Measurements from ENCODE around the gene ETV6. TPM values are rescaled to one million over a fixed set of nuclear protein-coding genes. Genes with fewer than 3 reads are reported as not detected.

The ETV6 gene
- total RNA-seq, 6 experiments from 2014 or later, result 7.2 to 28.3 (median 11.0) TPM

- DNase-seq, result no peak
- ATAC-seq, result peak in 1 of 4 donors; percentile 5
- no peaks in the 10 kb centered on the region for H3K9me3 ChIP-seq
- H3K36me3 ChIP-seq, result no peaks in the 10 kb centered on the region
- TF ChIP-seq POLR2A (IDR thresholded peaks at IDR 0.05) (no peak), CTCF (IDR thresholded peaks at IDR 0.05) (no peak)
- H3K27ac ChIP-seq, result peak overlapping the region in 1 of 3 donors; percentile 23
- WGBS (ENCODE audit: insufficient coverage, low coverage, low lambda C conversion rate, missing lambda C conversion rate), result 62% methylated on average over 9 of the region's 9 CpGs
- peaks cover 0 to 52% (median 3%) of the 10 kb centered on the region in 4 donors for H3K4me1 ChIP-seq
- no peaks in the 10 kb centered on the region for H3K27me3 ChIP-seq
- intact Hi-C loops (cut with DNase I), result no loop called here
- H3K4me3 ChIP-seq, result no peak overlapping the region
Observed at GRCh38 chr12:11711651-11712327, 62.3 kb downstream of the ETV6 start.

- intact Hi-C loops (cut with DNase I), result no loop called here
- WGBS (ENCODE audit: insufficient coverage, low coverage, low lambda C conversion rate, missing lambda C conversion rate), result 100% methylated on average over 2 of the region's 6 CpGs
- H3K27ac ChIP-seq, result no peak overlapping the region
Observed at GRCh38 chr12:11712491-11712890, 63.0 kb downstream of the ETV6 start.

GRCh38 chr12:11713202-11713601, 63.7 kb downstream of the ETV6 start:
- DNase-seq (no peak), ATAC-seq (no peak)
- Histone ChIP-seq H3K36me3 (no peaks in the 10 kb centered on the region), H3K4me1 (peaks cover 0 to 54% (median 7%) of the 10 kb centered on the region in 4 donors), H3K9me3 (no peaks in the 10 kb centered on the region), H3K27me3 (no peaks in the 10 kb centered on the region), H3K4me3 (no peak overlapping the region), H3K27ac (no peak overlapping the region)
- intact Hi-C loops (cut with DNase I), result no loop called here
- no peak for TF ChIP-seq CTCF (IDR thresholded peaks at IDR 0.05)
- no peak for TF ChIP-seq POLR2A (IDR thresholded peaks at IDR 0.05)
- WGBS (ENCODE audit: insufficient coverage, low coverage, low lambda C conversion rate, missing lambda C conversion rate), result 85% methylated on average over 4 of the region's 4 CpGs

More at GRCh38 chr12:11712491-11712890, 63.0 kb downstream of the ETV6 start:
- no peaks in the 10 kb centered on the region for H3K36me3 ChIP-seq
- H3K4me1 ChIP-seq, result peaks cover 0 to 52% (median 6%) of the 10 kb centered on the region in 4 donors
- no peak overlapping the region for H3K4me3 ChIP-seq
- DNase-seq (no peak), ATAC-seq (no peak)
- no peaks in the 10 kb centered on the region for H3K27me3 ChIP-seq
- H3K9me3 ChIP-seq, result no peaks in the 10 kb centered on the region
- TF ChIP-seq POLR2A (IDR thresholded peaks at IDR 0.05), result no peak
- no peak for TF ChIP-seq CTCF (IDR thresholded peaks at IDR 0.05)

- Histone ChIP-seq H3K27me3 (no peaks in the 10 kb centered on the region), H3K36me3 (no peaks in the 10 kb centered on the region), H3K4me1 (peaks cover 0 to 62% (median 7%) of the 10 kb centered on the region in 4 donors), H3K27ac (no peak overlapping the region), H3K9me3 (no peaks in the 10 kb centered on the region), H3K4me3 (no peak overlapping the region)
- TF ChIP-seq POLR2A (IDR thresholded peaks at IDR 0.05), result no peak
- no peak for TF ChIP-seq CTCF (IDR thresholded peaks at IDR 0.05)
- 86% methylated on average over 2 of the region's 5 CpGs for WGBS (ENCODE audit: insufficient coverage, low coverage, low lambda C conversion rate, missing lambda C conversion rate)
- ATAC-seq (no peak), DNase-seq (no peak)
- intact Hi-C loops (cut with DNase I), result no loop called here
Observed at GRCh38 chr12:11714626-11715025, 65.2 kb downstream of the ETV6 start.

All from right lobe of liver (tissue), 6 donors.